Smooth muscle cell of bladder (primary cell): Measurements from ENCODE around the gene CTNND1. TPM values are rescaled to one million over a fixed set of nuclear protein-coding genes. Genes with fewer than 3 reads are reported as not detected.

Experiments
- total RNA-seq: library from RNA; depleted of rRNA; stranded (reverse); fragments of >200 nt; gene quantifications from 2 replicates; pipeline ENCODE4 v1.2.3, GENCODE V29; 2014

The CTNND1 gene, protein sequence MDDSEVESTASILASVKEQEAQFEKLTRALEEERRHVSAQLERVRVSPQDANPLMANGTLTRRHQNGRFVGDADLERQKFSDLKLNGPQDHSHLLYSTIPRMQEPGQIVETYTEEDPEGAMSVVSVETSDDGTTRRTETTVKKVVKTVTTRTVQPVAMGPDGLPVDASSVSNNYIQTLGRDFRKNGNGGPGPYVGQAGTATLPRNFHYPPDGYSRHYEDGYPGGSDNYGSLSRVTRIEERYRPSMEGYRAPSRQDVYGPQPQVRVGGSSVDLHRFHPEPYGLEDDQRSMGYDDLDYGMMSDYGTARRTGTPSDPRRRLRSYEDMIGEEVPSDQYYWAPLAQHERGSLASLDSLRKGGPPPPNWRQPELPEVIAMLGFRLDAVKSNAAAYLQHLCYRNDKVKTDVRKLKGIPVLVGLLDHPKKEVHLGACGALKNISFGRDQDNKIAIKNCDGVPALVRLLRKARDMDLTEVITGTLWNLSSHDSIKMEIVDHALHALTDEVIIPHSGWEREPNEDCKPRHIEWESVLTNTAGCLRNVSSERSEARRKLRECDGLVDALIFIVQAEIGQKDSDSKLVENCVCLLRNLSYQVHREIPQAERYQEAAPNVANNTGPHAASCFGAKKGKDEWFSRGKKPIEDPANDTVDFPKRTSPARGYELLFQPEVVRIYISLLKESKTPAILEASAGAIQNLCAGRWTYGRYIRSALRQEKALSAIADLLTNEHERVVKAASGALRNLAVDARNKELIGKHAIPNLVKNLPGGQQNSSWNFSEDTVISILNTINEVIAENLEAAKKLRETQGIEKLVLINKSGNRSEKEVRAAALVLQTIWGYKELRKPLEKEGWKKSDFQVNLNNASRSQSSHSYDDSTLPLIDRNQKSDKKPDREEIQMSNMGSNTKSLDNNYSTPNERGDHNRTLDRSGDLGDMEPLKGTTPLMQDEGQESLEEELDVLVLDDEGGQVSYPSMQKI
- 86.3 and 94.2 TPM in 2 replicates for total RNA-seq

GRCh38 chr11:57761301-57762234 lies at the start of gene CTNND1:
CTNND1 (plus strand) TSS chr11:57761802; CDS start chr11:57791479, 29,677 bp downstream.

DNA sequence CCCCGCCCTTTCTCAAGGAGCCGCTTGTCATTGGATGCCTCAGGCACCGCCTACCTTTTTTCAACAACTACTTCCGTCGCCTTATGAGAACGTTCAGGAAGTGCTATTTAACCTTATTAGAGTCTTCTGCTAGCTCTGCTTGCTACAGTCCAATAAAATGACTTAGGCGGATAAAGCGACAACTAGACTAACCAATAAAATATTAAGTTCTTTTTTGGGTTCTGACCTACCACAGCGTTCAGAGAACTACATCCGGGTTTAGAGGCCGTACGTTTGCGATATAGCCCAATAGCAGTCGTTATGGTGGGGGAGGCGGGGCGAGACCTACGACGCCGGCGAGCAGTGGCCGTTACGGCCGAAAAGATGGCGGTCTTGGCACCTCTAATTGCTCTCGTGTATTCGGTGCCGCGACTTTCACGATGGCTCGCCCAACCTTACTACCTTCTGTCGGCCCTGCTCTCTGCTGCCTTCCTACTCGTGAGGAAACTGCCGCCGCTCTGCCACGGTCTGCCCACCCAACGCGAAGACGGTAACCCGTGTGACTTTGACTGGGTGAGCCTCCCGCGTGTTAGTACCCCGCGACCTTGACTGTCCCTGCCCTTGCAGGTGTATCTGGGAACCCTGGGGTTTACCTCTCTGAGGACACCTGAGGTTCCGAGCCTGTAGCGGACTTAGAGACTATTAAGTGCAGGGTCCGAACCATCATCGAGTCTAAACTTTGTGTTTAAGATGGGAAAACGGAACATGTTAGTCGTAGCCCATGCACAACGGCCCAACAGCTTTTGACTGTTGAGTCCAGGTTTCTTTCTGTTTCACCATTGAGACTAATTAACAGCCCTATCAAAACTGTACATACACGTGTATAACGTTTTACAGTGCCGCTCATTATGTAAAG lies 49.1 kb upstream of the CTNND1 start, which contains the start of gene TMX2:
TMX2 (plus strand) TSS at position 338 of the 895 bp plus-strand sequence; CDS start at position 364, 26 bp downstream.

GRCh38 chr11:57741132-57742086 lies 20.2 kb upstream of the CTNND1 start, which contains the start of gene SELENOH:
SELENOH (plus strand) TSS chr11:57741491; CDS start chr11:57741596, 105 bp downstream.

GRCh38 chr11:57751676-57752253 lies 9.8 kb upstream of the CTNND1 start, which contains the start of gene BTBD18:
BTBD18 (minus strand) TSS chr11:57751819; CDS start chr11:57751188, 631 bp downstream.

Other genes starting within 250 kb of the CTNND1 start
- 16.8 and 19.9 TPM in 2 replicates for gene SLC43A1, start 246.1 kb upstream of the CTNND1 start, total RNA-seq
- gene TIMM10, start 231.0 kb upstream of the CTNND1 start, total RNA-seq = 36.7 and 43.0 TPM in 2 replicates
- gene SMTNL1, start 224.2 kb upstream of the CTNND1 start, total RNA-seq = not detected in 2 replicates
- gene UBE2L6, start 194.1 kb upstream of the CTNND1 start, total RNA-seq = 61.2 and 78.1 TPM in 2 replicates
- gene SERPING1, start 164.1 kb upstream of the CTNND1 start, total RNA-seq = 4.7 and 10.8 TPM in 2 replicates
- gene YPEL4, start 111.9 kb upstream of the CTNND1 start, total RNA-seq = 1.4 and 1.6 TPM in 2 replicates
- 12.4 and 16.5 TPM in 2 replicates for gene CLP1, start 104.0 kb upstream of the CTNND1 start, total RNA-seq
- 24.0 and 34.3 TPM in 2 replicates for gene ZDHHC5, start 93.7 kb upstream of the CTNND1 start, total RNA-seq
- 13.7 and 14.4 TPM in 2 replicates for gene MED19, start 49.6 kb upstream of the CTNND1 start, total RNA-seq
- gene TMX2, start 49.2 kb upstream of the CTNND1 start, total RNA-seq = 46.5 and 50.5 TPM in 2 replicates
- gene SELENOH, start 20.3 kb upstream of the CTNND1 start, total RNA-seq = 73.3 and 73.8 TPM in 2 replicates
- gene BTBD18, start 10.0 kb upstream of the CTNND1 start, total RNA-seq = not detected in 2 replicates